ENCODE measurements around the gene PSMD3.

The PSMD3 gene

DNA sequence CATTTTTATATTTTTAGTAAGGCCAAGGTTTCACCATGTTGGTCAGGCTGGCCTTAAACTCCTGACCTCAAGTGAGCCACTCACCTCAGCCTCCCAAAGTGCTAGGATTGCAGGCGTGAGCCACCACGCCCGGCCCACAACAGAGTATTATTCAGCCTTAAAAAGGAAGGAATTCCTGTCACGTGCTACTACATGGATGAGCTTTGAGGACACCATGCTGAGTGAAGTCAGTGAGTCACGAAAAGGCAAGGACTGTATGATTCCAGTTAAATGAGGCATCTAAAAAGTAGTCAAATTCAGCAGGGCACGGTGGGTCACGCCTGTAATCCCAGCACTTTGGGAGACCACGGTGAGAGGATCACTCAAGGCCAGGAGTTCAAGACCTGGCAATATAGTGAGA lies 44.3 kb downstream of the PSMD3 start:
- DNase-seq: no peak

DNA sequence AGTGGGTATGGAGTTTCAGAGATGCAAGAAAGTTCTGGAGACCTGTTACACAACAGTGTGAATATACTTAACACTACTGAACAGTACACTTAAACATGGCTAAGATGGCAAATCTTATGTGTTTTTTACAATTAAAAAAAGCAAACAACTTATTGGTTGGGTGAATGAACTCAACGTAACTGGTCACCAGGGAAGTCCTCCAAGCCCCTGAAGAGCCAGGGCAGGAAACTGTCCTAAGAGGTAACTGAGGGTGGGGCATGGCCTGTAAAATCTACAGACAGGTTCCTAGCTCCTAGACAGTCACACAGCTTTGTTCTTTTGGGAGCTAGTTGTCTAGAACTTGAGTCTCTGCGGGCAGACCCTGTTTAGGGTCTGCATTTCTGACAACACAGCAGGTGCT lies 45.0 kb downstream of the PSMD3 start:
- no peak for DNase-seq

DNA sequence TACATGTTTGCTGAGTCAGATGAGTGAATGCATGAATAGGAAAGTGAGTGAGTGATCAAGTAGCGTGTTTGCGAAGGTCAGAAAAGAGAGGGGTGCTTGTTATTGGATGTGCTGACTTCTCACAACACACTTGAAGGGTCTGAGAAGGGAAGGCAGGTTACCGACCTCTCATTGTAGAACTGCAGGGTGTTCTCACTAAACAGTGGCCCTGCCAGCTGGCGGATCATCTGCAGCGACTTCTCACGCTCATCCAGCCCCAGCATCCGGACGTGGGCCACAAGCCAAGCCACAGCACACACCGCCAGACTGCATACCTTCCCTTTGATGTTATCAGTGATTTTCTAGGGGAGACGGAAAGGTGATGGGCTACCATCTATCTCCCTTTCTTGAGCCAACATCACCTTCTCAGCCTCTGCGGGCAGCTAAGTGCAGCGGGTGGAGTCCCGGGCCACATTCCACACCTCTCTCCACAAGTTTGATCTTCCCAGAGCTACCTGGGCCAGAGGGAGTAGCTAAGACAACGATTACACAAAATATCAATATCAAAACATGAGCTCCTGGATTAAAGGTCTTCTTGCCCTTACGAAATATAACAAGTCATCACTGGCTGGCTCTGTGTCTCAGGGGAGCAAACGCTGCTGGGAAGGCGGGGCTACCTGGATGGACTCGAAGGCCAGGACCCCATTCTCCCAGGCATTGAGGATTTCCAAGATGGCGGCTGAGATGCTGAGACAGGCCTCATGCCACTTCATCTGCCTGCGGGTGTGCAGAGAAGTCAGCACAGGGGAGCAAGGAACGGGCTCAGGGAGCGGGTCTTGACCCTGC lies 45.6 kb downstream of the PSMD3 start:
- DNase-seq: no peak

DNA sequence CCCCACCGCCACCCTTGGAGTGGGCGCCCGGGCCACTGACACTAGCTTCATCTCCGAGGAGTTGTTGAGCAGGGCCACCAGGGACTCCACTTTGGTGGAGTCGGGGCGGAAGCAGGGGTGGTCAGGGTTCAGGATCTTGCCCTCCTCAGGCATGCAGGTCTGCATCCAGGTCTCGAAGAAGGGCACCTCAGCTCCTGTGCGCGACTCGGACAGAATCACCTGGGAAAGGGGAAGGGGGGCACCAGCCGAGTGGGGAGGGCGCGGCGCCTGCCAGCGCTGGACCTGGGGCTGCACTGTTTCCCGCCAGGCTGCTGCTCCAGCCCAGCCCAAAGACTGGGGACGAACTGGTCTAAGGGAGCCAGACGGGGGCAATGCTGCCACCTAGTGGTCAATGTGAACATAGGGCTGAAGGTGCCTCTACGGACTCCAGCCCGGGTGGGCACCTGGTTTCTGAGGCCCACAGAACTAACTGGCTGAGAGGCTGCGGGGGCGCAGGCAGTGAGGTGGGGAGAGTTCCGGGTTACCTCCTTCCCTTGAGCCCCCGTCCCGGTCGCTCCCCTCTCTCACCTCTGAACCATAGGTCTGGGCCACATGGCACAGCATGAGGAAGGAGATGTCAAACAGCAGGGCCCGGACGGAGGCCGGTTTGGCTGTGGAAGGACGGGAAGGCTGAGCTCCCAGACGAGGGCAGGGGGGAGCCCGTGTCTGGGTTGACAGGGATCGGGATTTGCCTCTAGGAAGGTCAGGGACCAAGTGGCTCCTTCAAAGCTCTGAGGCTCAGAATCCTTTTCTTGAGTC lies 46.4 kb downstream of the PSMD3 start:
- no peak for DNase-seq

DNA sequence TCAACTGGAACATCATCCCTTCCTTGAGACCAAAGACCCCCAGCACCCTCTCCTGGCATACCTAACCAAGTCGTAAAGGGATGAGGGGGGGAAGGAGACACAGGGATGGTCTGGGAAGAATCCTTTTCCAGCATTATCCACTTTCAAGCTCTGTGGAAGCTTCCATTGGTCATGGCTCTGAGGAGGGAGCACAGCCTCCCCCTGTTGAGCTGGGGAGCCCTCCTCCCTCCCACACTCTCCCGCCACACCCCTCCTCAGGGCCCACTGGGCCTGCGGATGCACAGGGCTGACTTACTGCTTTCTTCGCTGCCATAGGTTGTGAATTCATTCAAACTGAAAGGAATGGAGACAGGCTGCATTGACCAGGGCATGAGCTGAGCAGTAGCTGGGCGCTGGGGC lies 47.0 kb downstream of the PSMD3 start:
- no peak for DNase-seq

DNA sequence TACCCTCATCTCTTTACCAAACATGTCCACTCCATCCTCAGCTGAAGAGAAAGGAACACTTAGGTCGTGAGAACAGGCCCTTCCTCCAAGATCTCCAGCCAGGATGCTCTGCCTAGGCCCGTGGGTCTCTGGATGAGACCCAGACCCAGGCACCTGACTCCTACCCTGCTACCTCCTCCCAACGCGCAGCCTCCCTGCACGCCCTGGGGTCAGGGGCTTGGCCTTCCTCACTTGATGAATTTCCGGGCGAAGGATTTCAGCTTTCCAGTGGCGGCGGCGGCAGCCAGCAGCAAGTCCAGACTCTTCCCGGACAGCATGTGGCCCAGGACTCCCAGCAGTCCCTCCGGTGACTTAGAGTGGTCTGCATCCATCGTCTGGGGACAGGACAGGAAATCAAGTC lies 48.0 kb downstream of the PSMD3 start:
- DNase-seq: no peak

DNA sequence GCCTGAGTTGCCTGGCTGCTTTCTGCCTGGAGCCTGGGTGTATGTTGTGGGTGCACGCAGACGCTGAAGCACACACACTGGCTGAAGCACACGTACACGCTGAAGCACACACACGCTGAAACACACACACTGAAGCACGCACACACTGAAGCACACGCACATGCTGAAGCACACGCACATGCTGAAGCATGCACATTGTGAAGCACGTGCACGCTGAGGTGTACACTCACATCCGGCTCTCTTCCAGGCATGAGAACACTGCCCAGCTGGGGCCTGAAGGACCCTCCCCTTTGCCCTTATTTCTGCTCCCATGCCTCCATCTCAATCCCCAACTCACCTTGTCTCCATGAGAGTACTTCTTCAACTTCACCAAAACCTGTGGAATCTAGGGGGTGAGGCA lies 51.1 kb downstream of the PSMD3 start:
- no peak for DNase-seq

DNA sequence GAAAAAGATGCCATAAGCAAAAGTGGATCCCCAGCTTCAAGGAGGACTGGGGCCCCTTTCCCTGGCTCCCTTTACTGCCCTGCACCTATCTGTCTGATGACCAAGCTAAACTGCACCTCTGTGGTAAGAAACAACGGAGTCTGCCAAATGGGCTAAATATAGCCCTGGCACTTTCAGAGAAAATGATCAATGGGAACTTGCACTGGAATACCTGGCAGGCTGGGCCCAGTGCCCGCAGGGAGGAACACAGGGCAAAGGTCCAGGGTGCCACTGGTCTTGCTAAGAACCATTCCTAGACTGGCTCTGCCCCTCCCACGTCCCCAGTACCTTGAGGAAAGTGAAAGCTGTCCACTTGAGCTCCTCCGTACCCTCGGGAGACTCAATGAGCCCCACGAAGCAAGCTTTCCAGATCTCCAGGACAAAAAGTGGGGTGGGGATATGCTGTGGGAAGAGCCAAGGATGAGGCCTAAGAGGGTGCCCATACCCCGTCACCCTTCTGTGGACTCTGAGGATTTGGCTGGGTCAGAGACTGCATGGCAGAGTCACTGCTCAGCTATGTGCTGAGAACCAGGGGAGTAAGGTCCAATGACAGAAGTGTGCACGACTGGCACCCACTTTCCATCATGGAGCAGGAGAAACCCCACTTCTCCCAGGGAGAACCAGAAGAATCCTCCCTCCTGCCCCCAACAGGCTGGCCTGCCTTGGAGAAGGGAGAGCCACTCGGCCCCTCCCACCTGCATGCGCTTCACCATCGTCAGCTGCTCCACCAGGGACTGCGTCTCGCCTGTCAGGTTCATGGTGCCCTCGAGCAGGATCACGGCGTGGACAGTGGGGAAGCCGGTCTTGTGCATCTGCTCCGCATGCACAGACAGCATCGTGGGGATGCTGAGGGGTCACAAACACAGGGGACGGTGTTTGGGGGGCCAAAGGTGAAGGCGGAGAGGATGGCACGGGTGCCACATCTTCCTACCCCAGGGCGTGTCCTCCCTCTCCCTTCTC lies 52.0 kb downstream of the PSMD3 start:
- DNase-seq: no peak

DNA sequence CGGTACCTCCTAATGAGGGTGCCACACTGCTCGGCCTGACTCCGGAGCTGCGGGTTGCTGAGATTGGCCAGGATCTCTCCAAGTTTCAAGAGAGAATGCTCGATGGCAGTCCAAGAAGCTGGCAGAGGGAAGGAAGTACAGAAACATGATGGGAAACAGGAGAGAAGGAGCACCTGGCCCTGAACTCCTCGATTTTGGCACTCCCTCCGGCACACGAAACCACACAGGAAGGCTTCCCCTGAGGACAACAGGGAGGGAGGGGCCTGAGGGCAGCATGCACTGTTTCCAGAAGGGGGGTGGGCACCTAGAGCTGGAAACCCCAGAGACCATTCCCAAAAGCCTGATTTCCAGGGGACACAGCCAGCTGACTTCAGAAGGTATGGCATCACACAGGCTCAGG lies 52.7 kb downstream of the PSMD3 start:
- no peak for DNase-seq

DNA sequence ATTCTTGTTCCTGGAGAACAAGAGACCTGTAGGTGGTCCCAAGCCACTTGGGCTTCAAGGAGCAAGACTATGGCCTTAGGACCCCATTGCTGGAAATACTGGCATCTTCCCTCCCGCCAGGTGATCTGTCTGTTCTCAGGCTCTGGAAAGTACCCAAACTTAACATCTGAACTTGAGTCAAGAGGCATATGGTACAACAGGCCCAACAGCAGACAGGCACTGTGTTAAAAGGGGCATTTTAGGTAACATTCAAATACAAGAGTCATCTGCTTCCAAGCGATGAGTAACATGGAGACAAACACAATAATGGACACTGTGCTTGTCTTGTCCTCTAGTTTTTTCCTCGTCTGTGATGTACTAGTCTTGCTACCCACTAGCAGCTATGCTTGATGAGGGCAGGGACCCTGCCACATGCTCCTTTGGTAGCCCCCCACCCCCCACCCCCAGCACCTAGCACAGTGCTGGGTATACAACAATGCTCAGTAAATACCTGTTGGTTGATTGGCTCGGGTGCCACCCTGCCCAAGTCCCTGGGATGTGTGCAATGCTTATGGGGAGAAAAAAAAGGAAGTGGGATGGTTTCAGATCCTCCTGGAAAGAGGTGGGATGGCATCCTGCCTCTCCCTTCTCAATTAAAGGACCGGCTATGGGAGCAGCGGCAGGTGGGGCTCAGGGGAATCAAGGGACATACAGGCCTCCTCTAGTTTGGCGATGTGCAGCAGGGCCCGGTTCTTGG lies 54.0 kb downstream of the PSMD3 start:
- no peak for DNase-seq

DNA sequence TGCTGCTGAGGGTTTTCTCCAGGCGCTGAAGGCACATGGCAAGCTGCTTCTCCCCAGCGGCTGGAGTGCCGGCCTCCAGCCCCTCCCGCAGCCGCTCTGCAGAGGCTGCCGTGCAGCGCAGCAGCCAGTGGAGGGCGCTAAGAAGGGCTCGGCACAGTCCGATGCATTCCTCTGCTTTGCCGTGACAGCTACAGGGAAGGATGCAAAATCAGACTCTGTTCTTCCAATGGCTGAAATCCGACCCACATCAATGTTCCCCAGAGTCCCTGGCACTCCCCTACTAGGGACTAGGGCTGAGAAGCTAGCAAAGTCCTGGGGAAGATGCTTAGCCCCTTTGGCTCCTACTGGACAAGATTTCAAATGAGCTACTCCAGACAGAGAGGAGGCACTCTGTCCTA lies 54.6 kb downstream of the PSMD3 start:
- no peak for DNase-seq

DNA sequence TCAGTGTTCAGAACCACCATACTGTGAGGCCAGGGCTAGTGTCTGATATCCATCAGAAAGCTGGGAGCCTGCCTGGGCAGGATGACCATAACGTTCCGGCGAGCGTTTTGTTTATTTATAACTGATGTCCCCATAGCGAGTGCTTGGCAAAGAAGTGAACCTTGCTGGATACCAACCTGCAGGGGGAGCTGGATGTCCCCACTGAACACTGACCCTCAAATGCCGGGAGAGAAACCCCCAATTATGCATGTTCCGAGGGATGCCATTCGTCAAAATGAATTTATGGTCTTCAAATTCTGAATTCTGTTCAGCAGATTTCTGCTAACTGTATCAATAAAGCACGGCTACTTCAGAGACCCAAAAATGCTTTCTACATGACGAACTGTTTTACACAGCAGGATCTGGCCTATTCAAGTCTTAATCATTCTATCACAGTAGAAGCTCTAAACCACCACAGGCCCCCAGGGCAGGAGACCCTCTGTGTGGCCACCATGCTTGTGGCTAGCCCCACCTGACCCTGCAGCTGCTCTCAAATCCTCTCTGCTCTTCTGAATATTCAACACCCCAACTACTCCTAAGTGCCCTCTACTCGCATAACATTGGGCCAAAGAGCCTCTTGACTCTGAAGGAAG lies 58.4 kb downstream of the PSMD3 start:
- no peak for DNase-seq

DNA sequence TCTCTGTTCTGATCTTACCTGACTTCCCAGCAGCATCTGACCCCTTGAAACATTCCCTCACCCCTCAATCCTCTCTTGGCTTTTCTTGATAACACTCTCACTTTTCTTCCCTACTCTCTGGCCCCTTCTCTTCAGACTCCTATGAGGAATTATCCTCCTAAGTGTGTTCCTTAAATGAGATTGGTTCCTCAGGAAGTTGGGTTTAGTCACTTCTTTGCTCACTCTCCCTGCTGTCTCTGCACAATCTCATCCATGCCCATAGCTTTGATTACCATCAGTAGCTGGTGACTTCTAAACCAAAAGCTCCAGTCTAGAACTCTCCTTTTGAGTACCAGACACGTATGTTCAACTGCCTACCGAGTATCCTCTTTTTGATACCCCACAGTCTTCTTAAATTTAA lies 60.6 kb downstream of the PSMD3 start:
- no peak for DNase-seq
